Measurements from ENCODE around the gene CASP4.
A peak's percentile ranks its signal among the peaks of the same experiment; 100 is the strongest.
"Not testable (repeated sequence)": the region's sequence is repeated elsewhere in the genome, so short reads cannot be mapped to it uniquely, and the experiment has no call there.

Gene CASP4

GRCh38 chr11:104968355-104968855 lies at the start of gene CASP4:
TSS of gene CASP4 (minus strand) at chr11:104968574. CDS start at chr11:104968525, 49 bp downstream.
- DNase-seq (ENCODE audit: low read depth) = peak; percentile 39
- peak within 1 kb of the TSS; percentile 56 for H3K4me3 ChIP-seq (ENCODE audit: low read depth, low read length)

GRCh38 chr11:105007463-105007862 lies 39.1 kb upstream of the CASP4 start:
- DNase-seq (ENCODE audit: low read depth) = no peak
- H3K4me3 ChIP-seq (ENCODE audit: low read depth, low read length) = no peak overlapping the region

- DNase-seq (ENCODE audit: low read depth) = no peak
- no peak overlapping the region for H3K4me3 ChIP-seq (ENCODE audit: low read depth, low read length)
These were observed 37.1 kb upstream of the CASP4 start for GRCh38 chr11:105005451-105005845.

GRCh38 chr11:105004021-105004420 lies 35.6 kb upstream of the CASP4 start:
- H3K4me3 ChIP-seq (ENCODE audit: low read depth, low read length) = no peak overlapping the region

GRCh38 chr11:105003151-105003550 lies 34.8 kb upstream of the CASP4 start:
- H3K4me3 ChIP-seq (ENCODE audit: low read depth, low read length) = no peak overlapping the region
- DNase-seq (ENCODE audit: low read depth) = no peak

More at GRCh38 chr11:105004021-105004420, 35.6 kb upstream of the CASP4 start:
- DNase-seq (ENCODE audit: low read depth) = peak; percentile 25

- H3K4me3 ChIP-seq (ENCODE audit: low read depth, low read length) = no peak overlapping the region
- DNase-seq (ENCODE audit: low read depth) = no peak
These were observed 32.4 kb upstream of the CASP4 start for GRCh38 chr11:105000797-105001196.

GRCh38 chr11:105000167-105000566 lies 31.8 kb upstream of the CASP4 start:
- DNase-seq (ENCODE audit: low read depth) = no peak
- no peak overlapping the region for H3K4me3 ChIP-seq (ENCODE audit: low read depth, low read length)

GRCh38 chr11:104999721-105000120 lies 31.3 kb upstream of the CASP4 start:
- no peak overlapping the region for H3K4me3 ChIP-seq (ENCODE audit: low read depth, low read length)
- DNase-seq (ENCODE audit: low read depth) = no peak

- no peak overlapping the region for H3K4me3 ChIP-seq (ENCODE audit: low read depth, low read length)
- DNase-seq (ENCODE audit: low read depth) = no peak
These were observed 28.9 kb upstream of the CASP4 start for GRCh38 chr11:104997288-104997687.

- DNase-seq (ENCODE audit: low read depth) = no peak
These were observed 26.6 kb upstream of the CASP4 start for GRCh38 chr11:104995001-104995408.

GRCh38 chr11:104992781-104993180 lies 24.4 kb upstream of the CASP4 start:
- no peak overlapping the region for H3K4me3 ChIP-seq (ENCODE audit: low read depth, low read length)
- no peak for DNase-seq (ENCODE audit: low read depth)

More at GRCh38 chr11:104995001-104995408, 26.6 kb upstream of the CASP4 start:
- no peak overlapping the region for H3K4me3 ChIP-seq (ENCODE audit: low read depth, low read length)

- DNase-seq (ENCODE audit: low read depth) = no peak
- no peak overlapping the region for H3K4me3 ChIP-seq (ENCODE audit: low read depth, low read length)
These were observed 23.6 kb upstream of the CASP4 start for GRCh38 chr11:104991994-104992393.

- DNase-seq (ENCODE audit: low read depth) = no peak
These were observed 16.4 kb upstream of the CASP4 start for GRCh38 chr11:104984808-104985207.

GRCh38 chr11:104979839-104980238 lies 11.5 kb upstream of the CASP4 start:
- DNase-seq (ENCODE audit: low read depth) = no peak
- no peak overlapping the region for H3K4me3 ChIP-seq (ENCODE audit: low read depth, low read length)

More at GRCh38 chr11:104984808-104985207, 16.4 kb upstream of the CASP4 start:
- H3K4me3 ChIP-seq (ENCODE audit: low read depth, low read length) = no peak overlapping the region

- DNase-seq (ENCODE audit: low read depth) = no peak
- no peak overlapping the region for H3K4me3 ChIP-seq (ENCODE audit: low read depth, low read length)
These were observed 5.2 kb upstream of the CASP4 start for GRCh38 chr11:104973616-104974015.

- DNase-seq (ENCODE audit: low read depth); H3K4me3 ChIP-seq (ENCODE audit: low read depth, low read length): not testable (repeated sequence)
These were observed 4.5 kb upstream of the CASP4 start for GRCh38 chr11:104972924-104973323.

GRCh38 chr11:104970756-104971155 lies 2.4 kb upstream of the CASP4 start:
- H3K4me3 ChIP-seq (ENCODE audit: low read depth, low read length) = no peak overlapping the region
- no peak for DNase-seq (ENCODE audit: low read depth)

GRCh38 chr11:104968856-104969776 lies 742 bp upstream of the CASP4 start:
- DNase-seq (ENCODE audit: low read depth) = no peak
- H3K4me3 ChIP-seq (ENCODE audit: low read depth, low read length) = peak overlapping the region; percentile 56

- H3K4me3 ChIP-seq (ENCODE audit: low read depth, low read length) = peak overlapping the region; percentile 56
- DNase-seq (ENCODE audit: low read depth) = no peak
These were observed 630 bp downstream of the CASP4 start for GRCh38 chr11:104967534-104968354.

GRCh38 chr11:104965735-104966134 lies 2.6 kb downstream of the CASP4 start:
- DNase-seq (ENCODE audit: low read depth) = no peak
- H3K4me3 ChIP-seq (ENCODE audit: low read depth, low read length) = no peak overlapping the region
